GM12892 (cell line): ENCODE results near the gene EFCAB14.

Source experiments
- POLR2A ChIP-seq: IDR thresholded peaks from 2 replicates; pipeline ENCODE4 v1.6.1; 2011; ENCODE audit warnings: low read depth, low read length, control low read depth
- POLR2AphosphoS5 ChIP-seq: IDR thresholded peaks from 2 replicates; pipeline ENCODE4 v1.6.1; 2011; ENCODE audit warnings: low read depth, low read length, control low read depth
- TAF1 ChIP-seq: IDR thresholded peaks from 2 replicates; pipeline ENCODE4 v1.6.1; 2011; ENCODE audit warnings: low read depth, mild to moderate bottlenecking, control low read depth, low read length, borderline replicate concordance

DNA sequence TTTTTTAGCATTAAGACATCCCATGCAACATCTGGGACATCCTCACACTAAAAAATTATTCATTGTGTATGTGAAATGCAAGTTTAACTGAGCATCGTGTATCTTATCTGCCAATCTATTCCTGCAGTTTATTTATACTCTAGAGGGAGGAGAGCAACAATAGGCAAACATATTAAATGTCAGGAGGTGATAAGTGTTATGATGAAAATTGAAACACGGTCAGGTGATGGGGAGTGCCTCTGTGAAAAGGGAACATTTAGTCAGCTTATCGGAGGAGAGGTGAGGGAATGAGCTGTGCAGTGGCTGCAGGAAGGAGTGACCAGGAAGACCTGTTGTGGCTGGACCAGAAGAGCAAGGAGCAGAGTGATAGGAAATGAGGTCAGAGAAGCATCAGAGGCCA lies 775 bp upstream of the EFCAB14 start:
- TF ChIP-seq TAF1 (no peak), POLR2A (no peak), POLR2AphosphoS5 (no peak)
